Keratinocyte (primary cell): ENCODE results near the gene ABCB9.

Source experiments
- EZH2 ChIP-seq: IDR thresholded peaks from one replicate; pipeline ENCODE4 v1.6.1; 2012; ENCODE audit warnings: inconsistent platforms, mild to moderate bottlenecking, low read length, moderate library complexity
- TF ChIP-seq, protein P1 (sequence below), 3 experiments: IDR thresholded peaks in 1 of 3; conservative IDR thresholded peaks in 1 of 3; optimal IDR thresholded peaks in 1 of 3; 2 replicates in 2 of 3; 3 replicates in 1 of 3; pipeline versions ENCODE3 to v1.5.1; 2011; ENCODE audit warnings: low read length in 3 of 3, mild to moderate bottlenecking in 3 of 3, moderate library complexity in 2 of 3, control low read depth in 1 of 3, inconsistent platforms in 1 of 3; ENCODE audit not compliant: insufficient read depth in 2 of 3; ENCODE audit errors: extremely low read depth in 1 of 3

DNA sequence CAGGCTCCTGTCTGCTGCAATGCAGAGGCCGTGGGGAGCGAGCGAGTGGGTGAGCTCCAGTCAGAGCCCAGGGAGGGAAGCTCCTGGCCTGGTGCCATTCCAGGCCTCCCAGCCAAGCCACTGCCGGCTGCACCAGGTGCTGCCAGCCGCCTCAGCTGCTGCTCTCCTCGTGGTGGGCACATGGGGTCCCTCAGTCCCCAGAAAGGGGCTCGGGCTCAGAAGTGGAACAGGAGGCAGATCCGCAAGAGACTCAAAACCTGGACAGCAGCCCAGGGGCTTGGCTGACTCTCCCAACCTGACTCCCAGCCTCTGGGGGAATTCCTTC lies 2.4 kb downstream of the ABCB9 start:
- TF ChIP-seq, protein P1, sequence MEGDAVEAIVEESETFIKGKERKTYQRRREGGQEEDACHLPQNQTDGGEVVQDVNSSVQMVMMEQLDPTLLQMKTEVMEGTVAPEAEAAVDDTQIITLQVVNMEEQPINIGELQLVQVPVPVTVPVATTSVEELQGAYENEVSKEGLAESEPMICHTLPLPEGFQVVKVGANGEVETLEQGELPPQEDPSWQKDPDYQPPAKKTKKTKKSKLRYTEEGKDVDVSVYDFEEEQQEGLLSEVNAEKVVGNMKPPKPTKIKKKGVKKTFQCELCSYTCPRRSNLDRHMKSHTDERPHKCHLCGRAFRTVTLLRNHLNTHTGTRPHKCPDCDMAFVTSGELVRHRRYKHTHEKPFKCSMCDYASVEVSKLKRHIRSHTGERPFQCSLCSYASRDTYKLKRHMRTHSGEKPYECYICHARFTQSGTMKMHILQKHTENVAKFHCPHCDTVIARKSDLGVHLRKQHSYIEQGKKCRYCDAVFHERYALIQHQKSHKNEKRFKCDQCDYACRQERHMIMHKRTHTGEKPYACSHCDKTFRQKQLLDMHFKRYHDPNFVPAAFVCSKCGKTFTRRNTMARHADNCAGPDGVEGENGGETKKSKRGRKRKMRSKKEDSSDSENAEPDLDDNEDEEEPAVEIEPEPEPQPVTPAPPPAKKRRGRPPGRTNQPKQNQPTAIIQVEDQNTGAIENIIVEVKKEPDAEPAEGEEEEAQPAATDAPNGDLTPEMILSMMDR (optimal IDR thresholded peaks at IDR 0.05 in 1 of 3, IDR thresholded peaks at IDR 0.05 in 1 of 3, conservative IDR thresholded peaks at IDR 0.05 in 1 of 3; ENCODE audit: extremely low read depth in 1 of 3, insufficient read depth in 2 of 3, low read length in 3 of 3) = no peak
- no peak for TF ChIP-seq EZH2
